DMS 273 treated with DMSO at 0.1 percent for 48 hours (cell line): ENCODE data around the gene GGN.
A peak's percentile ranks its signal among the peaks of the same experiment; 100 is the strongest.
"Not testable (repeated sequence)": the region's sequence is repeated elsewhere in the genome, so short reads cannot be mapped to it uniquely, and the experiment has no call there.

Experiments
- DNase-seq: peaks from one replicate; lab custom pipeline; 2025; lab: John Stamatoyannopoulos, UW

The GGN gene

GRCh38 chr19:38411898-38412297 is 24.1 kb upstream of the GGN start:
- not testable (repeated sequence) for DNase-seq

- no peak for DNase-seq
These were observed 23.3 kb upstream of the GGN start for GRCh38 chr19:38411041-38411712.

GRCh38 chr19:38410407-38410806 is 22.6 kb upstream of the GGN start:
- not testable (repeated sequence) for DNase-seq

- DNase-seq = peak; percentile 18
These were observed 21.8 kb upstream of the GGN start for GRCh38 chr19:38409631-38410133.

GRCh38 chr19:38405276-38405675 is 17.4 kb upstream of the GGN start:
- DNase-seq = no peak

GRCh38 chr19:38404858-38405257 is 17.0 kb upstream of the GGN start:
- no peak for DNase-seq

GRCh38 chr19:38402967-38403674 is 15.3 kb upstream of the GGN start, which contains the start of gene FAM98C:
TSS of gene FAM98C (plus strand) at chr19:38403093. CDS start at chr19:38403154, 61 bp downstream.
- DNase-seq = peak; percentile 86

- no peak for DNase-seq
These were observed 14.8 kb upstream of the GGN start for GRCh38 chr19:38402623-38402966.

GRCh38 chr19:38401148-38401547 is 13.3 kb upstream of the GGN start:
- no peak for DNase-seq

GRCh38 chr19:38400361-38400760 is 12.5 kb upstream of the GGN start:
- no peak for DNase-seq

GRCh38 chr19:38399537-38399936 is 11.7 kb upstream of the GGN start:
- no peak for DNase-seq

- DNase-seq = no peak
These were observed 11.2 kb upstream of the GGN start for GRCh38 chr19:38399081-38399480.

- DNase-seq = no peak
These were observed 7.7 kb upstream of the GGN start for GRCh38 chr19:38395381-38396114.

GRCh38 chr19:38394488-38394887 is 6.7 kb upstream of the GGN start:
- no peak for DNase-seq

- no peak for DNase-seq
These were observed 5.0 kb upstream of the GGN start for GRCh38 chr19:38392707-38393308.

GRCh38 chr19:38391911-38392464 is 4.2 kb upstream of the GGN start:
- no peak for DNase-seq

- DNase-seq = no peak
These were observed 2.4 kb upstream of the GGN start for GRCh38 chr19:38389957-38390924.

- no peak for DNase-seq
These were observed 1.5 kb upstream of the GGN start for GRCh38 chr19:38389101-38389925.

- DNase-seq = no peak
These were observed 691 bp upstream of the GGN start, which contains the start of gene SPRED3 for GRCh38 chr19:38388349-38389100. TSS of gene SPRED3 (plus strand) at chr19:38388697. CDS start at chr19:38390303, 1,606 bp downstream.
